Prostate gland (tissue), 2 donors: ENCODE results near the gene G3BP1. TPM values are rescaled to one million over a fixed set of nuclear protein-coding genes. Genes with fewer than 3 reads are reported as not detected.
"Not testable (repeated sequence)": the region's sequence is repeated elsewhere in the genome, so short reads cannot be mapped to it uniquely, and the experiment has no call there.

Experiments used
- DNase-seq: peaks from one replicate; pipeline ENCODE4 v3.0.0-alpha.2; 2019; ENCODE audit warnings: low spot score
- H3K27ac ChIP-seq, 2 donors: fragments of 200-600 bp; sonication (generic); 2 replicates each; pipeline ENCODE4 v1.5.1; 2017 to 2019
- H3K27me3 ChIP-seq: fragments of 200-600 bp; sonication (generic); replicated peaks from 2 replicates; pipeline ENCODE4 v1.5.1; 2019; ENCODE audit not compliant: insufficient read depth
- H3K36me3 ChIP-seq, 2 donors: fragments of 200-600 bp; sonication (generic); 1 replicate in 1 of 2; 2 replicates in 1 of 2; pipeline versions ENCODE4 v1.5.1 to v1.8.1; 2017 to 2019
- H3K4me1 ChIP-seq: fragments of 200-600 bp; sonication (generic); replicated peaks from 2 replicates; pipeline ENCODE4 v1.5.1; 2019
- H3K4me3 ChIP-seq, 2 donors: fragments of 200-600 bp; sonication (generic); 2 replicates each; pipeline ENCODE4 v1.5.1; 2017 to 2019
- H3K9me3 ChIP-seq: fragments of 200-600 bp; sonication (generic); 2 replicates; pipeline ENCODE4 v1.5.1; 2017
- POLR2A ChIP-seq: fragments of 450-650 bp; IDR thresholded peaks from one replicate; pipeline ENCODE4 v1.6.1; 2016; ENCODE audit warnings: antibody characterized with exemption, mild to moderate bottlenecking
- POLR2AphosphoS5 ChIP-seq: sonication (generic); formaldehyde crosslinking; IDR thresholded peaks from one replicate; pipeline ENCODE4 v1.6.1; 2017; ENCODE audit warnings: antibody characterized with exemption
- WGBS: methylation state at CpG from one replicate; pipeline ENCODE4 v1.1.5; 2018; 5-methylcytosine and 5-hydroxymethylcytosine counted together
- intact Hi-C: fragments of 100-400 bp; cut with DNase I; formaldehyde crosslinking; loops from one replicate; pipeline ENCODE4 v1.14.2; 2022
- total RNA-seq, 2 donors: library from RNA; depleted of rRNA; stranded (reverse); fragments of >200 nt; gene quantifications; one replicate each; pipeline ENCODE4 v1.1.0, GENCODE V29; 2016
- TF ChIP-seq, protein P1 (sequence below), 4 experiments: fragments of 200-600 bp in 2 of 4; fragments of 450-650 bp in 2 of 4; sonication (generic) in 2 of 4; IDR thresholded peaks; 1 replicate in 3 of 4; 2 replicates in 1 of 4; pipeline ENCODE4 v1.5.1; 2016 to 2019; ENCODE audit warnings: antibody characterized with exemption in 4 of 4, mild to moderate bottlenecking in 2 of 4, moderate library complexity in 2 of 4

G3BP1 gene
- total RNA-seq, 2 donors from 2014 or later = 98.4 to 119 TPM

- Histone ChIP-seq H3K36me3 (no peaks in the 10 kb centered on the region), H3K4me1 (no peaks in the 10 kb centered on the region), H3K27me3 (no peaks in the 10 kb centered on the region), H3K4me3 (no peak overlapping the region), H3K9me3 (no peaks in the 10 kb centered on the region), H3K27ac (no peak overlapping the region)
- intact Hi-C loops = no loop called here
- 36% methylated on average over 1 of the region's 1 CpG for WGBS
- no peak for TF ChIP-seq POLR2A
- TF ChIP-seq, protein P1, sequence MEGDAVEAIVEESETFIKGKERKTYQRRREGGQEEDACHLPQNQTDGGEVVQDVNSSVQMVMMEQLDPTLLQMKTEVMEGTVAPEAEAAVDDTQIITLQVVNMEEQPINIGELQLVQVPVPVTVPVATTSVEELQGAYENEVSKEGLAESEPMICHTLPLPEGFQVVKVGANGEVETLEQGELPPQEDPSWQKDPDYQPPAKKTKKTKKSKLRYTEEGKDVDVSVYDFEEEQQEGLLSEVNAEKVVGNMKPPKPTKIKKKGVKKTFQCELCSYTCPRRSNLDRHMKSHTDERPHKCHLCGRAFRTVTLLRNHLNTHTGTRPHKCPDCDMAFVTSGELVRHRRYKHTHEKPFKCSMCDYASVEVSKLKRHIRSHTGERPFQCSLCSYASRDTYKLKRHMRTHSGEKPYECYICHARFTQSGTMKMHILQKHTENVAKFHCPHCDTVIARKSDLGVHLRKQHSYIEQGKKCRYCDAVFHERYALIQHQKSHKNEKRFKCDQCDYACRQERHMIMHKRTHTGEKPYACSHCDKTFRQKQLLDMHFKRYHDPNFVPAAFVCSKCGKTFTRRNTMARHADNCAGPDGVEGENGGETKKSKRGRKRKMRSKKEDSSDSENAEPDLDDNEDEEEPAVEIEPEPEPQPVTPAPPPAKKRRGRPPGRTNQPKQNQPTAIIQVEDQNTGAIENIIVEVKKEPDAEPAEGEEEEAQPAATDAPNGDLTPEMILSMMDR (IDR thresholded peaks at IDR 0.05) = no peak
- TF ChIP-seq POLR2AphosphoS5 = no peak
- no peak for DNase-seq
Observed at GRCh38 chr5:151847871-151848270, 76.1 kb downstream of the G3BP1 start.

GRCh38 chr5:151855701-151856100 lies 83.9 kb downstream of the G3BP1 start:
- TF ChIP-seq POLR2A (no peak), POLR2AphosphoS5 (no peak)
- TF ChIP-seq, protein P1 (IDR thresholded peaks at IDR 0.05) = no peak
- DNase-seq = no peak
- 92% methylated on average over 4 of the region's 4 CpGs for WGBS
- no peaks in the 10 kb centered on the region for H3K27me3 ChIP-seq
- H3K36me3 ChIP-seq = no peaks in the 10 kb centered on the region
- intact Hi-C loops = no loop called here
- H3K27ac ChIP-seq = no peak overlapping the region
- no peaks in the 10 kb centered on the region for H3K9me3 ChIP-seq
- no peaks in the 10 kb centered on the region for H3K4me1 ChIP-seq
- no peak overlapping the region for H3K4me3 ChIP-seq

DNA sequence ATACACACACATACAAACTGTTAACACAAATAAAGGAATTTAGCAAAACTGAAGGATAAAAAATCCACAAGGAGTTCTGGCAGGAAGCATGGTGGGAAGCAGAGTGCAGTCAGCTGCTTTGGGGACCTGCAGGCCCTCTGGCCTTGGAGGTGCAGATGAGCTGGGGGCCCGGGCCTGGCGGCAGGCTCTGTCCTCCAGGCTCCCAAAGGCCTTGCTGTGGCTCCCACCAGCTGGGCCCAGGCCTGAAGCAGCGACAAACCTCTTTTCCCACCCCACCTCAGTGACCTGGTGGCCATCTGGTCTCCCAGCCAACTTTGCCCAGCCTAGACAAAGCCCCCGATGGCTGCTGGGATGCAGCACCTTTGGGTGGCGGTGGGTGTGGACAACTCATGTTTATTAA lies 85.1 kb downstream of the G3BP1 start:
- Histone ChIP-seq H3K4me3 (no peak overlapping the region), H3K36me3 (no peaks in the 10 kb centered on the region), H3K4me1 (no peaks in the 10 kb centered on the region), H3K9me3 (no peaks in the 10 kb centered on the region), H3K27ac (no peak overlapping the region), H3K27me3 (no peaks in the 10 kb centered on the region)
- WGBS = 86% methylated on average over 5 of the region's 5 CpGs
- intact Hi-C loops = no loop called here
- no peak for DNase-seq
- TF ChIP-seq POLR2AphosphoS5 = no peak

- H3K27me3 ChIP-seq, DNase-seq, H3K4me1 ChIP-seq, intact Hi-C loops, H3K9me3 ChIP-seq, H3K27ac ChIP-seq, H3K36me3 ChIP-seq, H3K4me3 ChIP-seq: not testable (repeated sequence)
- 92% methylated on average over 4 of the region's 4 CpGs for WGBS
Observed at GRCh38 chr5:151860867-151861266, 89.1 kb downstream of the G3BP1 start.

Other genes starting within 250 kb of the G3BP1 start
- 10 to 100 TPM in 1 of 2 donors, 1 to 10 TPM in 1; 5.6 to 22.5 TPM for gene FAT2, start 180.6 kb upstream of the G3BP1 start, total RNA-seq
- gene SPARC, start 85.0 kb upstream of the G3BP1 start, total RNA-seq = 1,000 to 10,000 TPM in 1 of 2 donors, 100 to 1,000 TPM in 1; 101 to 2,249 TPM
- 100 to 1,000 TPM in 1 of 2 donors, 10 to 100 TPM in 1; 97.8 to 163 TPM for gene ATOX1, start 13.3 kb upstream of the G3BP1 start, total RNA-seq
- not detected for gene GLRA1, start 152.9 kb downstream of the G3BP1 start, total RNA-seq